HL-60/S4 treated with phorbol 12-myristate 13-acetate at 8.2 ng/mL for 4 days and 3 days (cell line): ENCODE results near the gene CKMT1B.
"Not testable (repeated sequence)": the region's sequence is repeated elsewhere in the genome, so short reads cannot be mapped to it uniquely, and the experiment has no call there.

Source experiments
- in situ Hi-C: fragments of 300-500 bp; cut with MboI; formaldehyde crosslinking; loops from 2 replicates; pipeline ENCODE4 v1.15.0; 2022; ENCODE audit warnings: low sequenced_read_pairs

The CKMT1B gene

DNA sequence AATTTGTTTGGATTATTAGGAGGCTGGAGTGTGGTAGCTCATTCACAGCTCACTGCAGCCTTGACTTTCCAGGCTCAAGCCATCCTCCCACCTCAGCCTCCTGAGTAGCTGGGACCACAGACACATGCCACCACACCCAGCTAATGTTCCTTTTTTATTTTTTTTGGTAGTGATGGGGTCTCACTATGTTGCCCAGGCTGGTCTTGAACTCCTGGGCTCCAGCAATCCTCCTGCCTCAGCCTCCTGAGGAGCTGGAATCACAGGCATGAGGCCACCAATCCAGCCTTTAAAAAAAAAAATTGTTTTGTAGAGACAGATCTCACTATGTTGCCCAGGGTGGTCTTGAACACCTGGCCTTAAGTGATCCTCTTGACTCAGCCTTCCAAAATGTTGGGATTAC is 33.1 kb downstream of the CKMT1B start:
- in situ Hi-C loops = not testable (repeated sequence)

- in situ Hi-C loops = not testable (repeated sequence)
Measured at GRCh38 chr15:43638464-43639204, 44.8 kb downstream of the CKMT1B start.
